ENCODE data around the gene NAXD.

Gene NAXD

DNA sequence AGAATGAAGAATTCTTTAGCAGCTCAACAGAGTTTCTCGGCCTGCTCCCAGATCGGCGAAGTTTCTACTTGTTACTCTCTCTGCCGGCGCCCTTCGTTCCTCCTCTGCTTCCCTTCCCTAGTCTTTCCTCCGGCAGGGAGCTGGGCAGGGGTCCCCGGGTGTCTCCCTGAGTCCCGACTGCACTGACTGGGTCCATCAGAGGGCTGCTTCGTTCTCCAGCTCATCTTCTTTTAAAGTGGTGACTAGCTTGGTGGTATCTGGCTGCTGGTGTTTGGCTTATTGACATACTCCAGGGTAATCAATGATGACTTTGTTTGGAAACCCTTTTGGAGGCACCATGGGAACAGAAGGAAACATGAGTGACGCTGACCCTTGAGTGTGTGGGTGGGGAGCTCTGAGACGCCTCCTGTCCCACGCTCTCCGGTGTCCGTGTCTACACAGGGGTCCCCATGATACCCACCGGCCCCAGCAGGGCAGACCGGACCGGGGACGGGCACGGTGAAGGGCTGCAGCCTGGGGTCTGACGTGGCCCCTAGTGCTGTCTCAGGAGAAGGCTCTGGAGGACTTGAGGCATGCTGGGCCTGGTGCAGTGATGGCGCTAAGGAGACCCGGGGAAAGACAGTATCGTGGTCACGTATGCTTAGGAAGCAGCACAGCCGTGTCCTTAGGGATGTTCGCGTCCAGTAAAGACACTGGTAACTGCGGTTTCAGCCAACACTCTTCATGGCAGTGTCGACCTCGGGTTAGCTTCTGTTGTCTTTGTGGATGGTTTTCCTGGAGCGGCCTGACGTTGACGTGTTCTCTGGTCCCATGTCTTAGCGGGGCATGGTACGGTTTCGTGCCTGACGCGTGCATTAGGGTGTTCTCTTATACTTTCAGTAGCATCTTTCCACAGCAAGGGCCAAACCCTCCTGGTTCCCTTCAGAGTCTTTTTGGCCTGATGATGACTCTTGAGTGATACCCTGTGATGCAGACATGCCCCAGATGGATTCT is 23.8 kb downstream of the NAXD start:
- no peak for DNase-seq (ENCODE audit: low read depth)
- TF ChIP-seq, protein P1, sequence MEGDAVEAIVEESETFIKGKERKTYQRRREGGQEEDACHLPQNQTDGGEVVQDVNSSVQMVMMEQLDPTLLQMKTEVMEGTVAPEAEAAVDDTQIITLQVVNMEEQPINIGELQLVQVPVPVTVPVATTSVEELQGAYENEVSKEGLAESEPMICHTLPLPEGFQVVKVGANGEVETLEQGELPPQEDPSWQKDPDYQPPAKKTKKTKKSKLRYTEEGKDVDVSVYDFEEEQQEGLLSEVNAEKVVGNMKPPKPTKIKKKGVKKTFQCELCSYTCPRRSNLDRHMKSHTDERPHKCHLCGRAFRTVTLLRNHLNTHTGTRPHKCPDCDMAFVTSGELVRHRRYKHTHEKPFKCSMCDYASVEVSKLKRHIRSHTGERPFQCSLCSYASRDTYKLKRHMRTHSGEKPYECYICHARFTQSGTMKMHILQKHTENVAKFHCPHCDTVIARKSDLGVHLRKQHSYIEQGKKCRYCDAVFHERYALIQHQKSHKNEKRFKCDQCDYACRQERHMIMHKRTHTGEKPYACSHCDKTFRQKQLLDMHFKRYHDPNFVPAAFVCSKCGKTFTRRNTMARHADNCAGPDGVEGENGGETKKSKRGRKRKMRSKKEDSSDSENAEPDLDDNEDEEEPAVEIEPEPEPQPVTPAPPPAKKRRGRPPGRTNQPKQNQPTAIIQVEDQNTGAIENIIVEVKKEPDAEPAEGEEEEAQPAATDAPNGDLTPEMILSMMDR (conservative IDR thresholded peaks at IDR 0.05; ENCODE audit: low read depth, low read length): no peak

DNA sequence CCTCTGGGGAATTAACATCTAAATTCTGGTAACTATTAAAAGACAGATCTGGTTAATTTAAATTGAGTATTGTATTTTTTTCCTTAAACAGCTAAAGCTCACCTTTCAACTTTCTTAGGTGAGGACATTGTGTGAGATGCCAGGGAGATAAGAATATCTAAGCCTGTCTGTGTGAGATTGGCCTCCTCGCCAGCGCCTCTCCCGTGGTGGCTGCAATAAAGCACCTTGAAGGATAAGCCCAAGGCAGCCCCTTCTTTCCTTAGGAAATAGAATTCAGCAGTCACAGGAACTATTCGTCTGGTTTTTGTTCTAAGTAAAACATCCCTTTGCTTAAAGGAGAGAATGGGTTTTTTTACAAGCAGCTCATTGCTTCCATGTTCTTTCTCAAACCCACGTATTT is 24.6 kb downstream of the NAXD start:
- no peak for DNase-seq (ENCODE audit: low read depth)
- TF ChIP-seq, protein P1 (conservative IDR thresholded peaks at IDR 0.05; ENCODE audit: low read depth, low read length): no peak
- no peak overlapping the region for H3K4me3 ChIP-seq (ENCODE audit: low read depth, low read length)

More for the DNA sequence above, 23.8 kb downstream of the NAXD start:
- H3K4me3 ChIP-seq (ENCODE audit: low read depth, low read length): no peak overlapping the region

DNA sequence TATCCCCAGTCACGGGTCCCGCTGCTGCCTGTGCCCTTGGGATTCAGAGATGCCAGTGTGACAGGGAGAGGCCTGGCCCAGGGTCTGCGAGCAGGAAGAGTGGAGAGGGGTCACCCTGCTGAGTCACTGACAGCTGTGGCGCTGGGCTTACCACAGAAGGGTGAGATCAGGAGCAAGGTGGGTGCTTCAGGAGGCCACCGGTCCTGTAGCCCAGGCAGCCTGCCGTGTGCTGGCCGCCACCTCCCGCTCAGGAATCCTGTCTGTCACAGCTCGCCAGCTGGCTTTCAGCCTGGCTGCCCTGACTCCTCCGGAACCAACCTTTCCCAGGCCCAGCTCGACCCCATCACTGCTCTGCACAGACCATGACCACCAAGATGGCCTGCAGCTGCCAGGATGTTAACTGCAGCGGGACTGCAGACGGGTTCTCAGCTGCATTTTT is 25.3 kb downstream of the NAXD start:
- H3K4me3 ChIP-seq (ENCODE audit: low read depth, low read length): no peak overlapping the region
- TF ChIP-seq, protein P1 (conservative IDR thresholded peaks at IDR 0.05; ENCODE audit: low read depth, low read length): no peak
- DNase-seq (ENCODE audit: low read depth): peak; percentile 79

DNA sequence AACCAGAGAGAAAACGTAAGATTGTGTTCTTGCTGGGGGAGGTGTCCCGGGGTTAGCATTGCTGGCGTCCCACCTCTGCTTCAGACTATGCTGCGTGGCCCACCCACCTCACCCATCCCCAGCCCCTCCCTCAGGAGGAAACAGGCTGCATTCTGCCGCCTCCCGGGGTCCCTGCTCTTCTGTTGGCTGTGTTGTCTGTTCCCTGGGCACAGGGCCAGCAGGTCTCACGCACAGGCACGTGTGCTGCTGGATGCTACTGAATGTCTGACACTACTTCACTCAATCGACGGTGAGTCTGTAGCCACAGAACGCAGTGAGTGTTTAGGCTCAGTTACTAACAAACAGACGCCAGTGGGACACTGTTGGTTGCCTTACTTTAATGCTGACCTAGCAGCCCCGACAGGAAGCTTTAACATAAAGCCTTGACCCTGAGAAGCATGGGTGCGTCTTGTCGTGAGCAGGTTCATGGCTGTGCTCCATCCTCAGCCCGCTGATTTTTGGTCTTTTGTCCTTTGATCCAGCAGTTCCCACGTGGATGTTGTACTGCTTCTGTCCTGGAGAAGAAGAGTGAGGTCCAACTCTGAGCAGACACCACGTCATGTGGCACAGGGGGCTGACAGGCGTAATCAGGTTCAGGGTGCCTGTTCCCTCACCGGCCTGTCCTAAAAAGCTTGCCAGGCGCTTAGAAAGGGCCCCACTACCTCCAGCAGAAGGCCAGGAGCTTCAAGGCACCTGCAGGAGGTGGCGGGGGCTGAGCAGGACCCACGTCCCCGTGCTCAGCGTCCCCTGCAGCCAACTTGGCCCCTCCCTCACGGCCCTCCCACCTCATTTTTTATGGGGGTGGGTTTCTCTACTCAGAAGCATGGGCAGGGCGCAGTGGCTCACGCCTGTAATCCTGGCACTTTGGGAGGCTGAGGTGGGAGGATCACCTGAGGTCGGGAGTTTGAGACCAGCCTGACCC is 26.0 kb downstream of the NAXD start:
- DNase-seq (ENCODE audit: low read depth): peak; percentile 83
- no peak overlapping the region for H3K4me3 ChIP-seq (ENCODE audit: low read depth, low read length)
- TF ChIP-seq, protein P1 (conservative IDR thresholded peaks at IDR 0.05; ENCODE audit: low read depth, low read length): no peak

DNA sequence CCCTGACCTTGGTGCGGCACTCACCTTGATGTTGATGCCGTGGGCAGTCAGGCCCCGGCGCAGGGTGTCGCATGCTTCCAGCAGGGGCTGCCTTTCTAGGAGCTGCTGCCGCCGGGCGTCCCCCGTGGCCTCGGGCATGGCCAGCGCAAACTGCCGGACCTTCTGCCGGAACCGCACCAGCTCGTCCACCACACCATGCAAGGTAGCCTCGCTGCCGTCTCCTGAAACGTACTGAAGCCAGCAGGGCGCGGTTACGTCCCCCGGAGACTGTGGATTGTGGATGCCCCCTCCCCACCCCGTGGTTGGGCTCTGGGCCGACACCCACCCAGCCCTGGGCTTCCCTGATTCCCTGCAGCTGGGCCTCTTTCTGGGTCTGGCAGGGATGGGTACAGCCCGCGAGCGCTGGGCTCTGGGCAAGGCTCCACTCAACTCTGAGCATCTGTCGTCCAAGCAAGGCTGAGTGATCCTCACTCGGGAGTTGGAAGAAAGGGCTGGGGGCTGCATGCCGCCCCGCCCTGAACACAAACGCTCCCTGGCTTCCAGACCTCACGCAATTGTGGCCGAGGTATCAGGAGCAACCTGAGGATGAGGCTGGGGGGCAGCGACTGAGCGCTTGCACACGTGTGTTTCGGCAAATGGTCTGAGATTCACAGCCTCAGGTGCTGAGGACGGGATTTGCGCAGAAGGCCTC is 27.1 kb downstream of the NAXD start:
- H3K4me3 ChIP-seq (ENCODE audit: low read depth, low read length): no peak overlapping the region
- TF ChIP-seq, protein P1 (conservative IDR thresholded peaks at IDR 0.05; ENCODE audit: low read depth, low read length): no peak
- no peak for DNase-seq (ENCODE audit: low read depth)

DNA sequence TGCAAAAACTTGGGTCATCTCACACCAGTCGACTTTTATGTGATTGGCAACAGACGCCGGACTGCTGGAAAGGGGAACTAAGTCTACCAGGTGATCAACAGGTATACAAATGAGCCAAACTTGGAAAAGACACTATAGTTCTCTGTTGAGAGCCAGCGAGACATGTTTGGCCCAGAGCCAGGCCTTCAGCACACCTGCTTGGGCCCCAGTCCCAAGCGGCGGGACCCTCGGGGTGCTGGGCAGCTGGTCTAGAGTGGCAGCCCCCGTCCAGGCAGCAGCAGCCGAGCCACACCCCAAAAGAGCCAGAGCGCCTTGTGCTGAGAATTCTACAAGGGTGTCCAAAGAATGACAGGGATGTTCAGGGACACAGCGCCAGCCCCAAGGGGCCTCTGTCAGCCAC is 28.0 kb downstream of the NAXD start:
- H3K4me3 ChIP-seq (ENCODE audit: low read depth, low read length): no peak overlapping the region
- no peak for DNase-seq (ENCODE audit: low read depth)
- TF ChIP-seq, protein P1 (conservative IDR thresholded peaks at IDR 0.05; ENCODE audit: low read depth, low read length): no peak

Measured in choroid plexus epithelial cell (primary cell).